Measurements from ENCODE around the gene ZNF462. TPM values are rescaled to one million over a fixed set of nuclear protein-coding genes. Genes with fewer than 3 reads are reported as not detected.

Gene ZNF462
- total and polyA plus RNA-seq, 11 donors: 5.3 to 51.3 (median 30.9) TPM

GRCh38 chr9:106933470-106933869 lies 70.5 kb downstream of the ZNF462 start:
- intact Hi-C loops (cut with DNase I): loop anchor here in 1 of 10 donors (5.0 kb wide), 1 partner anchor 71 kb away; the partner anchor contains the start of gene ZNF462
- Histone ChIP-seq H3K4me1 (peaks cover 0 to 29% (median 17%) of the 10 kb centered on the region in 12 donors), H3K27ac (no peak overlapping the region), H3K27me3 (no peaks in the 10 kb centered on the region), H3K4me3 (no peak overlapping the region), H3K36me3 (peaks cover 0 to 86% (median 46%) of the 10 kb centered on the region in 9 donors), H3K9me3 (no peaks in the 10 kb centered on the region)
- no peak for DNase-seq
- WGBS, 4 donors: 89 to 99% (median 96%) methylated on average over 2 of the region's 2 CpGs
- no peak for TF ChIP-seq POLR2A (IDR thresholded peaks at IDR 0.05)
- TF ChIP-seq, protein P1, sequence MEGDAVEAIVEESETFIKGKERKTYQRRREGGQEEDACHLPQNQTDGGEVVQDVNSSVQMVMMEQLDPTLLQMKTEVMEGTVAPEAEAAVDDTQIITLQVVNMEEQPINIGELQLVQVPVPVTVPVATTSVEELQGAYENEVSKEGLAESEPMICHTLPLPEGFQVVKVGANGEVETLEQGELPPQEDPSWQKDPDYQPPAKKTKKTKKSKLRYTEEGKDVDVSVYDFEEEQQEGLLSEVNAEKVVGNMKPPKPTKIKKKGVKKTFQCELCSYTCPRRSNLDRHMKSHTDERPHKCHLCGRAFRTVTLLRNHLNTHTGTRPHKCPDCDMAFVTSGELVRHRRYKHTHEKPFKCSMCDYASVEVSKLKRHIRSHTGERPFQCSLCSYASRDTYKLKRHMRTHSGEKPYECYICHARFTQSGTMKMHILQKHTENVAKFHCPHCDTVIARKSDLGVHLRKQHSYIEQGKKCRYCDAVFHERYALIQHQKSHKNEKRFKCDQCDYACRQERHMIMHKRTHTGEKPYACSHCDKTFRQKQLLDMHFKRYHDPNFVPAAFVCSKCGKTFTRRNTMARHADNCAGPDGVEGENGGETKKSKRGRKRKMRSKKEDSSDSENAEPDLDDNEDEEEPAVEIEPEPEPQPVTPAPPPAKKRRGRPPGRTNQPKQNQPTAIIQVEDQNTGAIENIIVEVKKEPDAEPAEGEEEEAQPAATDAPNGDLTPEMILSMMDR (IDR thresholded peaks at IDR 0.05): no peak
- no peak for ATAC-seq

DNA sequence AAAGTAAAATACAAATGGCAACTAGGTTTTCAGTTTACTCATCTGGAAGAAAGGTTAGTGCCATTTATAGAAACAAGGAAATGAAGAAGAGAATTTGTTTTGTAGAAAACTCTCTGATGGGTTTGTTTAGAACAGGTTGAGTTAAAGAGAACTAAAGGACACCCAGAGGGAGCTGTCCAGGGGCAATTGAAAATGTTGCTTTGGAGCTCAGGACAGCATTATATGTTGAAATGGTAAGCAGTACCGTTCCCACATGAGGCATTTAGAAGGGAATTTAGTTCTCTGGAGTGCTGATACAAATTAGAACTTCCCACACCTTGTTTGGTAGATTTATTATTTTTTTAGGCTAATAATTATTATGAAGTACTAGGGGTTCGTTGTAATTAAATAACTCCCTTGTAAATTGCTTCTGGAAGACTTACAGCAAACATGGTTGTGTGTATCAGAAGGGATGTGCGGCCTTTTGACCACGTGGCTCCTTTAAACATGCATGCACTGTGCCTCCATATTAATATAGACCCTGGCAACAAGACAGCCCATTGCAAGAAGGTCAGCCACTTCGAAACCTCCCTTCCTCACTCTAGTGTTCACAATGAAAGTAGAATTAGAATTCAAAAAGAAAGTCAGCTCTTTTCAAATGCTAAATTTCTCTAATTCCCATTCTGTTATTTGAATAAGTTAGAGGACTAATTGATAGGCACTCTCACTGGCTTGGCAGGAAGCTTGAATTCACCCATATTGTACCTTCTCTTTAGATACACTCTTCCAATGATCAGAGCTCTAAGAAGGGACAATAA lies 71.7 kb downstream of the ZNF462 start:
- Histone ChIP-seq H3K4me3 (no peak overlapping the region), H3K9me3 (no peaks in the 10 kb centered on the region), H3K4me1 (peaks cover 0 to 21% (median 10%) of the 10 kb centered on the region in 12 donors), H3K27me3 (no peaks in the 10 kb centered on the region), H3K36me3 (peaks cover 0 to 92% (median 58%) of the 10 kb centered on the region in 9 donors), H3K27ac (no peak overlapping the region)
- DNase-seq: no peak
- WGBS, 4 donors: 85 to 88% (median 87%) methylated on average over 5 of the region's 5 CpGs
- ATAC-seq: no peak
- TF ChIP-seq, protein P1 (IDR thresholded peaks at IDR 0.05): no peak
- no peak for TF ChIP-seq POLR2A (IDR thresholded peaks at IDR 0.05)
- intact Hi-C loops (cut with DNase I): loop anchor here in 1 of 10 donors (5.0 kb wide), 1 partner anchor 72 kb away; the partner anchor contains the start of gene ZNF462

DNA sequence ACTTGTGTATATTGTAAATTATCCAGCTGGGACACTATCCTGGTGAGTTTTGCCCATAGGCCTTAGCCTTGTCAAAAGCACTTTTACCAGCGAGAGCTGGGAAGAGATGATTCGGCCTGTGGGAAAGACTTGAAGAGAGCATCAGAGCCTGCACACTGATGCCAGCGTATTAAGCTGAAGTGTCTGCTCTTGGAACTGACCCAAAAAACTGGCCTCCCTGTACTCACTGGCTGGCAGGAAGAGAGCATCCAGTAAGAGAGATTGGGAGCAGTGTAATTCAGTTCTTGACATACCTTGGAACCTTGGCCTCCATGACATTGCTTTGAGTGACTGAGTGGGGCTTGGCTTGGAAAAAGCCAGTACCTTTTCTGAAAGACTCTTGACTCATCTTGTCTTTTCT lies 73.7 kb downstream of the ZNF462 start:
- peaks cover 0 to 98% (median 63%) of the 10 kb centered on the region in 9 donors for H3K36me3 ChIP-seq
- ATAC-seq (peak; percentile 69 to 95 (median 93)), DNase-seq (peak in 4 of 5 donors; percentile 35 to 60 (median 46))
- no peaks in the 10 kb centered on the region for H3K27me3 ChIP-seq
- no peak overlapping the region for H3K4me3 ChIP-seq
- TF ChIP-seq, protein P1 (IDR thresholded peaks at IDR 0.05): no peak
- no peak for TF ChIP-seq POLR2A (IDR thresholded peaks at IDR 0.05)
- intact Hi-C loops (cut with DNase I): no loop called here
- no peaks in the 10 kb centered on the region for H3K9me3 ChIP-seq
- 60 to 81% (median 67%) methylated on average over 3 of the region's 3 CpGs for WGBS, 4 donors
- H3K4me1 ChIP-seq: peaks cover 0 to 7% (median 0%) of the 10 kb centered on the region in 12 donors
- peak overlapping the region in 2 of 12 donors; percentile 4 to 6 for H3K27ac ChIP-seq

- Histone ChIP-seq H3K27ac (no peak overlapping the region), H3K27me3 (no peaks in the 10 kb centered on the region), H3K36me3 (peaks cover 0 to 75% (median 26%) of the 10 kb centered on the region in 9 donors), H3K9me3 (no peaks in the 10 kb centered on the region), H3K4me3 (no peak overlapping the region), H3K4me1 (peaks cover 0 to 16% (median 6%) of the 10 kb centered on the region in 12 donors)
- 62 to 88% (median 80%) methylated on average over 2 of the region's 2 CpGs for WGBS, 4 donors
- intact Hi-C loops (cut with DNase I): no loop called here
- ATAC-seq (peak in 1 of 4 donors; percentile 31), DNase-seq (no peak)
- no peak for TF ChIP-seq POLR2A (IDR thresholded peaks at IDR 0.05)
- TF ChIP-seq, protein P1 (IDR thresholded peaks at IDR 0.05): no peak
Measured at GRCh38 chr9:106941916-106942315, 79.0 kb downstream of the ZNF462 start.
